Stimulated activated memory B cell treated with anti-CD40 and anti-IgM and Interleukin-4, amounts not matched to agents 10 μg/mL and 1 μg/mL and 100 μg/mL, for 72 hours (primary cell): ENCODE data around the gene PLD2.

ENCODE experiments used
- ATAC-seq: fragments of 150-1000 bp; cut with Tn5 transposase; 2 replicates; pipeline ENCODE4 v1.10.0; 2021
- H3K27ac Mint-ChIP-seq: one replicate; pipeline ENCODE4 v1.8.0; 2022; ENCODE audit warnings: mild to moderate bottlenecking, mixed read lengths
- H3K27me3 Mint-ChIP-seq: one replicate; pipeline ENCODE4 v1.8.0; 2022; ENCODE audit warnings: mixed read lengths
- H3K36me3 Mint-ChIP-seq: one replicate; pipeline ENCODE4 v1.8.0; 2022; ENCODE audit warnings: mixed read lengths
- H3K4me1 Mint-ChIP-seq: one replicate; pipeline ENCODE4 v1.8.0; 2022; ENCODE audit warnings: mixed read lengths
- H3K4me3 Mint-ChIP-seq: one replicate; pipeline ENCODE4 v1.8.0; 2022; ENCODE audit warnings: mild to moderate bottlenecking, moderate library complexity, mixed read lengths
- H3K9me3 Mint-ChIP-seq: one replicate; pipeline ENCODE4 v1.8.0; 2022; ENCODE audit warnings: mixed read lengths

The PLD2 gene

GRCh38 chr17:4837471-4838308, 30.7 kb downstream of the PLD2 start:
- H3K4me1 Mint-ChIP-seq = peaks cover 71% of the 10 kb centered on the region
- no peak overlapping the region for H3K4me3 Mint-ChIP-seq
- no peak overlapping the region for H3K27ac Mint-ChIP-seq
- H3K27me3 Mint-ChIP-seq = no peaks in the 10 kb centered on the region
- no peaks in the 10 kb centered on the region for H3K9me3 Mint-ChIP-seq
- H3K36me3 Mint-ChIP-seq = peaks cover 27% of the 10 kb centered on the region
- ATAC-seq = no peak

GRCh38 chr17:4838309-4838785, 31.4 kb downstream of the PLD2 start:
- peaks cover 27% of the 10 kb centered on the region for H3K36me3 Mint-ChIP-seq
- peaks cover 76% of the 10 kb centered on the region for H3K4me1 Mint-ChIP-seq
- ATAC-seq = no peak
- no peak overlapping the region for H3K4me3 Mint-ChIP-seq
- no peak overlapping the region for H3K27ac Mint-ChIP-seq
- H3K9me3 Mint-ChIP-seq = no peaks in the 10 kb centered on the region
- no peaks in the 10 kb centered on the region for H3K27me3 Mint-ChIP-seq

GRCh38 chr17:4839221-4839620, 32.3 kb downstream of the PLD2 start:
- H3K9me3 Mint-ChIP-seq = no peaks in the 10 kb centered on the region
- no peaks in the 10 kb centered on the region for H3K27me3 Mint-ChIP-seq
- H3K36me3 Mint-ChIP-seq = peaks cover 27% of the 10 kb centered on the region
- H3K27ac Mint-ChIP-seq = no peak overlapping the region
- no peak for ATAC-seq
- H3K4me3 Mint-ChIP-seq = no peak overlapping the region
- H3K4me1 Mint-ChIP-seq = peaks cover 72% of the 10 kb centered on the region

GRCh38 chr17:4839965-4840892, 33.3 kb downstream of the PLD2 start:
- H3K27me3 Mint-ChIP-seq = no peaks in the 10 kb centered on the region
- peak overlapping the region; percentile 9 for H3K27ac Mint-ChIP-seq
- H3K4me1 Mint-ChIP-seq = peaks cover 72% of the 10 kb centered on the region
- H3K9me3 Mint-ChIP-seq = no peaks in the 10 kb centered on the region
- peaks cover 22% of the 10 kb centered on the region for H3K36me3 Mint-ChIP-seq
- no peak for ATAC-seq
- H3K4me3 Mint-ChIP-seq = no peak overlapping the region

- Mint-ChIP-seq H3K36me3 (peaks cover 22% of the 10 kb centered on the region), H3K4me3 (no peak overlapping the region), H3K4me1 (peaks cover 73% of the 10 kb centered on the region), H3K9me3 (no peaks in the 10 kb centered on the region), H3K27ac (peak overlapping the region; percentile 9), H3K27me3 (no peaks in the 10 kb centered on the region)
- ATAC-seq = no peak
These were observed 33.9 kb downstream of the PLD2 start for GRCh38 chr17:4840893-4841242.

GRCh38 chr17:4842376-4842775, 35.4 kb downstream of the PLD2 start:
- no peaks in the 10 kb centered on the region for H3K27me3 Mint-ChIP-seq
- no peaks in the 10 kb centered on the region for H3K9me3 Mint-ChIP-seq
- peaks cover 70% of the 10 kb centered on the region for H3K4me1 Mint-ChIP-seq
- H3K4me3 Mint-ChIP-seq = no peak overlapping the region
- ATAC-seq = no peak
- no peak overlapping the region for H3K27ac Mint-ChIP-seq
- peaks cover 22% of the 10 kb centered on the region for H3K36me3 Mint-ChIP-seq

- H3K4me3 Mint-ChIP-seq = no peak overlapping the region
- H3K27ac Mint-ChIP-seq = no peak overlapping the region
- no peaks in the 10 kb centered on the region for H3K27me3 Mint-ChIP-seq
- no peaks in the 10 kb centered on the region for H3K9me3 Mint-ChIP-seq
- ATAC-seq = no peak
- H3K4me1 Mint-ChIP-seq = peaks cover 69% of the 10 kb centered on the region
- H3K36me3 Mint-ChIP-seq = peaks cover 17% of the 10 kb centered on the region
These were observed 36.5 kb downstream of the PLD2 start for GRCh38 chr17:4843321-4844000.

- H3K27me3 Mint-ChIP-seq = no peaks in the 10 kb centered on the region
- ATAC-seq = peak; percentile 36
- H3K4me3 Mint-ChIP-seq = no peak overlapping the region
- H3K27ac Mint-ChIP-seq = peak overlapping the region; percentile 30
- no peaks in the 10 kb centered on the region for H3K9me3 Mint-ChIP-seq
- peaks cover 62% of the 10 kb centered on the region for H3K4me1 Mint-ChIP-seq
- peaks cover 13% of the 10 kb centered on the region for H3K36me3 Mint-ChIP-seq
These were observed 38.2 kb downstream of the PLD2 start for GRCh38 chr17:4845118-4845517.

GRCh38 chr17:4846635-4847390, 39.9 kb downstream of the PLD2 start:
- H3K4me3 Mint-ChIP-seq = no peak overlapping the region

GRCh38 chr17:4849011-4849536, 42.1 kb downstream of the PLD2 start:
- no peaks in the 10 kb centered on the region for H3K27me3 Mint-ChIP-seq
- peaks cover 5% of the 10 kb centered on the region for H3K9me3 Mint-ChIP-seq
- H3K27ac Mint-ChIP-seq = no peak overlapping the region
- peaks cover 56% of the 10 kb centered on the region for H3K4me1 Mint-ChIP-seq
- no peak overlapping the region for H3K4me3 Mint-ChIP-seq
- ATAC-seq = no peak
- H3K36me3 Mint-ChIP-seq = peaks cover 15% of the 10 kb centered on the region

More at GRCh38 chr17:4846635-4847390, 39.9 kb downstream of the PLD2 start:
- Mint-ChIP-seq H3K4me1 (peaks cover 61% of the 10 kb centered on the region), H3K27me3 (no peaks in the 10 kb centered on the region), H3K36me3 (peaks cover 5% of the 10 kb centered on the region), H3K27ac (no peak overlapping the region), H3K9me3 (no peaks in the 10 kb centered on the region)
- ATAC-seq = no peak

- Mint-ChIP-seq H3K36me3 (peaks cover 22% of the 10 kb centered on the region), H3K4me1 (peaks cover 52% of the 10 kb centered on the region), H3K27me3 (no peaks in the 10 kb centered on the region), H3K9me3 (peaks cover 5% of the 10 kb centered on the region), H3K27ac (no peak overlapping the region), H3K4me3 (no peak overlapping the region)
- no peak for ATAC-seq
These were observed 43.3 kb downstream of the PLD2 start for GRCh38 chr17:4850246-4850645.

GRCh38 chr17:4851084-4851483, 44.1 kb downstream of the PLD2 start:
- H3K27ac Mint-ChIP-seq = no peak overlapping the region
- no peaks in the 10 kb centered on the region for H3K27me3 Mint-ChIP-seq
- peaks cover 24% of the 10 kb centered on the region for H3K36me3 Mint-ChIP-seq
- peaks cover 44% of the 10 kb centered on the region for H3K4me1 Mint-ChIP-seq
- no peak overlapping the region for H3K4me3 Mint-ChIP-seq
- H3K9me3 Mint-ChIP-seq = peaks cover 5% of the 10 kb centered on the region
- no peak for ATAC-seq

GRCh38 chr17:4852567-4853207, 45.7 kb downstream of the PLD2 start:
- H3K27me3 Mint-ChIP-seq = no peaks in the 10 kb centered on the region
- H3K4me3 Mint-ChIP-seq = no peak overlapping the region
- H3K4me1 Mint-ChIP-seq = peaks cover 51% of the 10 kb centered on the region
- peaks cover 35% of the 10 kb centered on the region for H3K36me3 Mint-ChIP-seq
- peaks cover 5% of the 10 kb centered on the region for H3K9me3 Mint-ChIP-seq
- H3K27ac Mint-ChIP-seq = peak overlapping the region; percentile 15
- no peak for ATAC-seq

GRCh38 chr17:4853208-4853671, 46.3 kb downstream of the PLD2 start:
- Mint-ChIP-seq H3K36me3 (peaks cover 35% of the 10 kb centered on the region), H3K4me1 (peaks cover 53% of the 10 kb centered on the region), H3K9me3 (peaks cover 5% of the 10 kb centered on the region), H3K27me3 (no peaks in the 10 kb centered on the region), H3K4me3 (no peak overlapping the region), H3K27ac (no peak overlapping the region)
- ATAC-seq = no peak
